Hematopoietic multipotent progenitor cell treated with erythropoietin and hydrocortisone succinate and interleukin-3 and kit ligand, for 6 days (in vitro differentiated cells): Measurements from ENCODE around the gene DCP1A.
A peak's percentile ranks its signal among the peaks of the same experiment; 100 is the strongest.
"Not testable (repeated sequence)": the region's sequence is repeated elsewhere in the genome, so short reads cannot be mapped to it uniquely, and the experiment has no call there.

Experiments
- DNase-seq: peaks from one replicate; pipeline ENCODE4 v3.0.0-alpha.2; 2015

DCP1A gene

DNA sequence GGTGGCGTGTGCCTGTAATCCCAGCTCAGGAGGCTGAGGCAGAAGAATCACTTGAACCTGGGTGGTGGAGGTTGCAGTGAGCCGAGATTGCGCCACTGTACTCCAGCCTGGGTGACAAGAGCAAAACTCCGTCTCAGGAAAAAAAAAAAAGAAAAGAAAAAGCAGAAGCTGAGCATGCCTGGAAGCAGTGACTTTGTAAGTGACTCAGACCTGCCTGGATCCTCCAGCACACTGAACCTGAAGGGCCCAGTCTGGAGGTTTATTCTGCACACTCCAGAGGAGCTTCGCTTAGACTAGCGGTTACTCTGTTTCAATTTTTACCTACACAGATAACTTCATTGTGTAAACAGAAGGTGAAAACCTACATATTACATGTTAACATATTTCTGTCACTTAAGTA lies 19.4 kb downstream of the DCP1A start:
- DNase-seq: peak; percentile 35

DNA sequence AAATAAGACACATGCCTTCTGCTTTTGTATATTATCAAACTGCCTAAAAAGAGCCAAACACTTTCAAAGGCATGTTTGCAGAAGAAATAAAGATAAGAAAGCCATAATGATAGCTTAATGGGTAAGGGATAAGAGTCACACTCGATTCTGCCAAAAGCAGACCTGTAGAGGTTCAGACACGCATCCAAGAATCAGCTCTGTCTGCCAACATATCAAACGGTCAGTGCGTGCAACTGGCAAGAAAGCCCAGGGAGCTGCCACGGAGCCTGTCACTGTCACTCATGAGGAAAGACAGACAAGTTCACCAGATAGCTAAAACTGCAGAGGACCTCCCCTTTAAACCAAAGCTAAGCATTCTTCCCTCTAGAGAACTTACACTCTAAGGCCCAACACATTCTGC lies 23.2 kb downstream of the DCP1A start:
- peak; percentile 64 for DNase-seq

DNA sequence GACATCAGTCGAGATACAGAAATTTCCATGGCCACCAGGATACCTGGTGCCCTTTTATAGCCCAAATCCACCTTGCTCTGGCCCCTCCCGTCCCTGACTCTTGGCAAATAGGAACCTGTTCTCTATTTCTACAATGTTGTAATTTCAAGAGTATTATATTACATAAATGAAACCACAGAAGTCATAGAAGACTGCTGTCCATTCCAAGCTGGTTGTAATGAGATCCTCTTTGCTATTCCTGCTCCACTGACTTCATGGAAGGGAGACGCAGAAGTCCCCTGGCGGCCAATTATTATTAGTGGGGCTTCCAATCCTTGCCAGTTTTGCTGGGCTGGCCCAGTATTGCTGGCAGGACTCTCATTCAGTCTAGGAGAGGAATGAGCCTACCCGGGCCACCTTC lies 26.6 kb downstream of the DCP1A start:
- no peak for DNase-seq

GRCh38 chr3:53318522-53318921 lies 28.8 kb downstream of the DCP1A start:
- no peak for DNase-seq

DNA sequence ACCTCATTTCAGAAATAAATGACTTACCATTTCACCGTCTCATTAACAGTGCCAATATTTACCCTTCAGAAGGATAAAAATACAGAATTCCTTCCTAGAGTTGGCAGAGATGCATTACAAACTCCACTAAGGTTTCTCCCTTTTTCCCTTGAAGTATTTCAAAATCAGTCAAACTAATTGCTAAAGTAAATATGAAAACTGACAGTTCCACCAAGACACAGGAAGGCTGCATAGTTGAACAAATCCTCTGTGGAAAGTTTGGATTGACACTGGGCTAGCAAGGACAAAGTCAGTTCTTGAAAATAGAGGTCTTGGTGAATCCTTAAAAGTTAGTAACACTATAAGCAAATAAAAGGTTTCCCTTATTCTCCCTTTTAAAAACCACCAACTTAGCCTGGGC lies 34.5 kb downstream of the DCP1A start:
- DNase-seq: no peak

DNA sequence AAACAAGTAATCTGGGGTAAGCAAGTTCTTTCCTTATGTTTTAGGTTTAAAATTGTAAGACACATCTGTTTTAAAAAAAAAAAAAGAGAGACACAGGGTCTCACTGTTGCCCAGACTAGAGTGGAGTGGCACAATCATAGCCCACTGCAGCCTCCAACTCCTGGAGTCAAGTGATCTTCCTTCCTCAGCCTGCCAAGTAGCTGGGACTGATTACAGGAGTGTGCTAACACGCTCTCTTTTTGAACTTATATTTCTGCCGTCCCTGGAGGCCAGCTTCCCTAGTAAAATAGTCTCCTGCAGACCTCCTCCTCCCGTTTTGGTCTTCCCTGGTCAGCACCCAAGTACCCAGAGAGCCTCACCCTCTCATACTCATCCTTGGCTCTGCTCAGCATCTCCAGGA lies 35.5 kb downstream of the DCP1A start:
- no peak for DNase-seq

- no peak for DNase-seq
These were observed 43.4 kb downstream of the DCP1A start for GRCh38 chr3:53303957-53304356.

DNA sequence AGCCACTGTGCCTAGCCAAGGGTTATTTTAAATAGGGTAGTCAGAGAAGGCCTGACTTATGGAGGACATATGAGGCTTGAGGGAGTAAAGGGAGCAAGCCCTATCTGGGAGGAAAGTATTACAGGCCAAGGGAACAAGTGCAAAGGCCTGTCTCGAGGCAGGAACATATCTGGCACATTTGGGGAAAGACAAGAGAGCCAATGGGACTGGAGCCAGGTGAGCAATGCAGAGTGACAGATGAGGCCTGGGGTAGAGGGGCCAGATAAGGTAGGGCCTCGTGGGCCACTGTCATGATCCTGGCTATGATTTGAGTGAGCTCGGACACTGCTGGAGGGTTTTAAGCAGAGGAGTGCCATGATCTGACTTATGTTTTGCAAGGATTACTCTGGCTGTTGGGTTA lies 43.8 kb downstream of the DCP1A start:
- no peak for DNase-seq

DNA sequence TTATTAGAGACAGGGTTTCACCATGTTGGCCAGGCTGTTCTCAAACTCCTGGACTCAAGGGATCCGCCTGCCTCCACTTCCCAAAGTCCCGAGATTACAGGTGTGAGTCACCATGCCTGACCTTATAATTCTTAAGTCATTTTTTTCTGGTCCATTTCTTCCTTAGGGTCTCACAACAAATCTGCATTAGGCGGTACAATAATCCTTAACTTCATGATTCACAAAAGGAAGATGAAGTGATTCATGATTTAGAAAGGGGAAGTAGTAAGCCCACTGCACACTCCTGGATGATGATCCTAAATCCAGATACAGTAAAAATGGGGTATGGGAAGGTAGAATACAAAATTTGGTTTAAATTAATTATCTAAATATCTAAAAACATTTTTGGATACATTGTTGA lies 46.5 kb downstream of the DCP1A start:
- no peak for DNase-seq

- DNase-seq: peak; percentile 85
These were observed 47.7 kb downstream of the DCP1A start for GRCh38 chr3:53299611-53300023.

- no peak for DNase-seq
These were observed 51.9 kb downstream of the DCP1A start for GRCh38 chr3:53295410-53295809.

GRCh38 chr3:53293867-53294266 lies 53.5 kb downstream of the DCP1A start:
- no peak for DNase-seq

DNA sequence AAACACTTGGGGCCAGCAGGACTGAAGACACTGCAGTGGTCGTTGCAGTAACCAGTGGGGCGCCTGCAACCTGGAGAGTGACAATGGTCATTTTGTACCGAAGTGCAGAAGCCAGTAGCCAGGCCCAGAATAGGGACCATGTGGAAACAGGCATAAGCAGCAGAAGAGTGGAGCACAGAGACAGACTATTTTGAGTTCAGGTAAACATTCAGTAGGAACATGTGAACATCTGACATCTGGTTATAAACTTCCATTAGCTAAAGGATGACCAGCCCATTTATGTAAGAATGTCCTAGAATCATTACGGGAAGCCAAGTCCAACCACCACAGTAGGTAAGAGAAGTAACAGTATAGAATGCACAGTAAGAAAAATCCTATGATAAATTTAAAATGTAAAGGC lies 59.1 kb downstream of the DCP1A start:
- DNase-seq: no peak

GRCh38 chr3:53287131-53287629 lies 60.2 kb downstream of the DCP1A start:
- DNase-seq: no peak

GRCh38 chr3:53286727-53287126 lies 60.6 kb downstream of the DCP1A start:
- DNase-seq: no peak

- DNase-seq: no peak
These were observed 64.8 kb downstream of the DCP1A start for GRCh38 chr3:53282581-53282980.

GRCh38 chr3:53278667-53279066 lies 68.7 kb downstream of the DCP1A start:
- DNase-seq: no peak

GRCh38 chr3:53274938-53275605 lies 72.3 kb downstream of the DCP1A start:
- DNase-seq: peak; percentile 51

DNA sequence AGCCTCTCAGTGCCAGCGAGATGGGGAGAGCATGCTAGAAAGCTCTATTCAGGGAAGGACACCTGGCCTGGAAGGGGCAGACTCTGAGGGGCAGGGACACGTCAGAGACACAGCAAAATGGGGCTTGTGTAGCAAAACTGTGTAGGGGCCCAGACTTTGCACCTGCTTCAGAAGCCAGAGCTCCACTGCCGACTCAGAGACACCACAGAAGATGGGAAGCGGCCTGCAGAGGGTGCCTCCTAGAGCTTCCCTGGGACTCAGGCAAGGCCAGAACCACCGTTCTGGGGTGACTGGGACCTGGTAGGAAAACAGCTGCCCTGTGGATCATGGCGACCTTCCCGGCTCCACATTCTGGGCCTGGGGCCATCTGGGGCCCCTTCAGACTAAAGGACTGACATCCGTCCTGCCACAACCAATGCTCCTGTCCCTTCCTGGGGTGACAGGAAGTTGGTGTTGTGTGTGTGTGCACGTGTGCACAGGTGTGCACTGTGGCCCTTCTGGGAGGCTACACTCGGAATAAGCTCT lies 74.1 kb downstream of the DCP1A start:
- DNase-seq: no peak

DNA sequence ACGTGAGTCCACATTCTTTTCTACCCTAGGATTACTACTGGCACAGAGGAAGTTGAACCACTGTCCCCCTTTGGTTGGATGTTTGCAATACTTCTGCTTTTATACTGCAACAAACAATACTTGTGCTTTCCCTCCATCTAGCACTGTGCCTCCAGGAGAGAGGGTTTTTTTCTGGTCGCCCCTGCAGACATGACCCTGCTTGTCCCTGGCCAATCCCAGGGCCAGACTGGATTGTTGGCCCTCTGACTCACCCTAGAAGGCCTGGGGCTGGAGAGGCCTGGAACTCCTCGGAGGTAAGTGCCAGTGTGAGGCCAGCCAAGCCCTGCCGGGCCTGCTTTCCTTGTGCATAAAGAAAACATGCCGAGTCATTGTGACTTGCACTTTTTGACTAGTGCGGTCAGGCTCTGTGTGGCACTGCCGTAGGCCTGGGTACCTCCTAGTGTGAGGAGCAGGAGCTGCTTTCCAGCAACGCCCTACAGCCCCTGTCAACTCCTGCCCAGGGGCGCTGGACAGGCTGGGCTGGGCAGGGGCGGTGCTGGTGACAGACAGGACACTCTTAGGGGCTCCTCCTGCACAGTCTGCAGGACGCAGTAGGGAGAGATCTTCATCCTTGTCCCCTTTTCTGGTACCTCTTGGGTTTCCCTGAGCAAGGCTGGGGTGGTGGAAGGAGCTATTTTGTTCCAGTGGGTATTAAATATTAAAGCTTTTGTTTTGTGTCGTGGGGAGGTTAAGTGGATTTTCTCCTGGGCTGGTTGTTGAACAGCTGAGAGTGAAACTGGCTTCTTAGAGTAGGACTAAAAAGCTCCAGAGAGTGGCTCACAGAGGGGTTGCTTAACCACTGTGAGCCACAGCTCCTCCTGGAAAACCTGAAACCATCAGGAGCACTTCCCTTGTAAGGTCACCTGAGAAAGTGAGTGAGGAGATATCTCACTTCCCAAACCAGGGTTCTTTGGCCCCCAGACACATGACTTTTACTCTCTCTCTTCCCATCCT lies 77.2 kb downstream of the DCP1A start:
- DNase-seq: peak; percentile 100

- not testable (repeated sequence) for DNase-seq
These were observed 78.2 kb downstream of the DCP1A start for GRCh38 chr3:53269193-53269592.

GRCh38 chr3:53267766-53268165 lies 79.6 kb downstream of the DCP1A start:
- no peak for DNase-seq

DNA sequence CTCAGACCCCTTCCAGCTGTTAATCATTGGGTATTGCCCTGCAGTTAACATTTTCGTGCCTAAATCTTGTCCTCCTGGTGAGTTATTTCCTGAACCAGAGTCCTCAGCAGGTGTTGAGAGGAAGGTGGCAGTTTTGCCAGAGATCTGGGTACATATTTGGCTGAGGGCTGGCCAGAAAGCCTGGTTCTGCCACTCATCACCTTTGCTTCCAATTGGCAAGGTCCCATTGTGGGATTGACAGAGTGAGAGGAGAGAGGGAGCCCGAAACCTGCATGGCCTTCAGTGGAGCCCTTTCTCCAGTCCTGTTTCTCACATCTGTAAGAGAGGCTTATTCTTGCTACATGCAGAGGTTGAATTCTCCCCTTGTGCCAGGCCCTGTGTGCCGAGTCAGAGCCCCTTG lies 82.6 kb downstream of the DCP1A start:
- DNase-seq: no peak

DNA sequence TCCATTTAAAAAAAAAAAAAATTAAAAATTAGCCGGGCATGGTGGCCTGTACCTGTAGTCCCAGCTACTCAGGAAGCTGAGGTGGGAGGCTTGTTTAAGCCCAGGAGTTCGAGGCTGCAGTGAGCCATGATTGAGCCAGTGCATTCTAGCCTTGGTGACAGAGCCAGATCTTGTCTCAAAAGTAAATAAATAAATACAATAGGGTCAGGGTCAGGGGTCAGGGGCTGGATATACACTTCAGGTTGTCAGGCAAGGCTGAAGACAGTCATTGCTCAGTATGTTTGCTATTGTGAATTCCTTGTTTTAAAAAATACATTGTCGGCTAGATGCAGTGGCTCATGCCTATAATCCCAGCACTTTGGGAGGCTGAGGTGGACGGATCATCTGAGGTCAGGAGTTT lies 83.4 kb downstream of the DCP1A start:
- DNase-seq: no peak
